Glutamatergic neuron (in vitro differentiated cells): Measurements from ENCODE around the gene INPP5J. TPM values are rescaled to one million over a fixed set of nuclear protein-coding genes. Genes with fewer than 3 reads are reported as not detected.

Experiments
- DNase-seq: peaks from one replicate; pipeline ENCODE4 v3.0.0; 2022
- H3K27ac Mint-ChIP-seq: one replicate; pipeline ENCODE4 v1.8.0; 2020; ENCODE audit warnings: mild to moderate bottlenecking, mixed read lengths, inconsistent platforms; ENCODE audit not compliant: unreplicated experiment
- H3K27me3 Mint-ChIP-seq: one replicate; pipeline ENCODE4 v1.8.0; 2020; ENCODE audit warnings: mild to moderate bottlenecking, moderate library complexity, mixed read lengths, inconsistent platforms; ENCODE audit not compliant: unreplicated experiment
- H3K36me3 Mint-ChIP-seq: one replicate; pipeline ENCODE4 v1.8.0; 2020; ENCODE audit warnings: mild to moderate bottlenecking, mixed read lengths, inconsistent platforms; ENCODE audit not compliant: unreplicated experiment
- H3K4me1 Mint-ChIP-seq: one replicate; pipeline ENCODE4 v1.8.0; 2020; ENCODE audit warnings: mild to moderate bottlenecking, low read depth, mixed read lengths, inconsistent platforms; ENCODE audit not compliant: unreplicated experiment
- H3K4me3 Mint-ChIP-seq: one replicate; pipeline ENCODE4 v1.8.0; 2020; ENCODE audit warnings: mild to moderate bottlenecking, mixed read lengths, inconsistent platforms; ENCODE audit not compliant: unreplicated experiment
- H3K9me3 Mint-ChIP-seq: one replicate; pipeline ENCODE4 v1.8.0; 2020; ENCODE audit warnings: mild to moderate bottlenecking, moderate library complexity, mixed read lengths, inconsistent platforms; ENCODE audit not compliant: unreplicated experiment
- total RNA-seq: library from RNA; stranded (reverse); fragmentation: NEBNext Ultra II Directional; extraction: Animal tissue kit (Norgen Biotek cat#: 25700); gene quantifications from one replicate; pipeline ENCODE4 v1.2.1, GENCODE V29; 2021; ENCODE audit not compliant: unreplicated experiment
- TF ChIP-seq, protein P1 (sequence below): fragments of 200-600 bp; sonication (generic); IDR thresholded peaks from one replicate; pipeline ENCODE4 v1.5.0; 2021; ENCODE audit not compliant: partially characterized antibody, unreplicated experiment

INPP5J gene
- total RNA-seq, 1 donor from 2014 or later = 15.4 TPM

DNA sequence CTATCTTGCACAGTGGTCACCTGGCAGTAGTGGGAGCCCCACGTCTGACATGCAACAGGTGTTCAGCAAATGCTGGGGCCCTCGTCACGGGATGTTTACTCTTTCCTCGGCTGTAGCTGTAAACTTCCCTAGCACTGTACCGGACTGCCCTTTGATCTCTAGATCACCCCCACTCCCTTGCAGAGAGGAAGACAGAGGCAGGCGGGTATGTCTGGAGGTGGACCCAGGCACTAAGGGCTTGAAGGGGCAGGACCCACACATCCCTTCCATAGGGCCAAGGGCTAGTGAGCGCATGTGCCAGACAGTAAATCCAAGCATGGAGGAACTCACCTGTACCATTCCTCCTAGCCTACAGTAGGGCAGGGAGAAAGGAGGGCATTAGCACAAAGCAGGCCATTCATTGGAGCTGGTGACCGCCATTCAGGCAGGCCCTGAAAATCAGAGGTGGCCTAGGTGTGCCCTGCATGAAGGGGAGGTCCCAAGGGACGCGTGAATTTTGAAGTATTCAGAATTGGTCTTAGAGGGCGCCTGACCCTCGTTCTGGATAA, 43.6 kb upstream of the INPP5J start:
- Mint-ChIP-seq H3K4me1 (peaks cover 3% of the 10 kb centered on the region), H3K36me3 (no peaks in the 10 kb centered on the region), H3K27ac (no peak overlapping the region), H3K4me3 (no peak overlapping the region), H3K27me3 (peaks cover 9% of the 10 kb centered on the region), H3K9me3 (peaks cover 3% of the 10 kb centered on the region)
- TF ChIP-seq, protein P1, sequence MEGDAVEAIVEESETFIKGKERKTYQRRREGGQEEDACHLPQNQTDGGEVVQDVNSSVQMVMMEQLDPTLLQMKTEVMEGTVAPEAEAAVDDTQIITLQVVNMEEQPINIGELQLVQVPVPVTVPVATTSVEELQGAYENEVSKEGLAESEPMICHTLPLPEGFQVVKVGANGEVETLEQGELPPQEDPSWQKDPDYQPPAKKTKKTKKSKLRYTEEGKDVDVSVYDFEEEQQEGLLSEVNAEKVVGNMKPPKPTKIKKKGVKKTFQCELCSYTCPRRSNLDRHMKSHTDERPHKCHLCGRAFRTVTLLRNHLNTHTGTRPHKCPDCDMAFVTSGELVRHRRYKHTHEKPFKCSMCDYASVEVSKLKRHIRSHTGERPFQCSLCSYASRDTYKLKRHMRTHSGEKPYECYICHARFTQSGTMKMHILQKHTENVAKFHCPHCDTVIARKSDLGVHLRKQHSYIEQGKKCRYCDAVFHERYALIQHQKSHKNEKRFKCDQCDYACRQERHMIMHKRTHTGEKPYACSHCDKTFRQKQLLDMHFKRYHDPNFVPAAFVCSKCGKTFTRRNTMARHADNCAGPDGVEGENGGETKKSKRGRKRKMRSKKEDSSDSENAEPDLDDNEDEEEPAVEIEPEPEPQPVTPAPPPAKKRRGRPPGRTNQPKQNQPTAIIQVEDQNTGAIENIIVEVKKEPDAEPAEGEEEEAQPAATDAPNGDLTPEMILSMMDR = no peak
- DNase-seq = no peak

DNA sequence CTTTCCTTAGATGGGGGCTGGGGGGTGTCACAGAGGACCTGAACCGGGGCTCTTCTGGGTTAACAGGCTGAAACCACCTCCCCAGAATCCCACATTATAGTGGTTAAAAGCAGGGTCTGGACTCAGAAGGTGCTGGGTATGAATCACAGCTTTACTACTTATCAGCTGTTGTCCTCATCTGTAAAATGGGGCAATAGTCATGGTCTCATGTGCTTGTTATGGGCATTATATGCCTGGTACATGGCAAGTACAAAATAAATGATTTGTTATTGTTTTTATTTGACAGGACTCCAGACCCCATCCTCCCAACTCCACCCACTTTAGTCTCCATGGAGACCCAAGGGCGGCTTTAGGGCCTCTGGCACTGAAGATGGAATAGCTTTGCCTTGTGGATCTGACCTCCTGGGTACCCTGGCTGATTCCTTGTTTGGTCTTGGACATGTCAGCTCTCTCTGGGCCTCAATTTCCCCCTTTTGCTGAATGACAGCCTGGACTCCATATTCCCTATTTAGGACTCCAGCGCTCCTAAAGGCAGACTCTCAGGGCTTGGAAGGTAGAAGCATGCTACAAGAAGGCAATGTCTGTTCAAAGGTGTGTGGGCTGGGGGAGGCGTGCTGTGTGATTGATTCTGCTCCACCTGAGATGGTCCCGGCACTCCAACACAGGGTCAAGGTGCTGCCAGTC, 42.5 kb upstream of the INPP5J start:
- Mint-ChIP-seq H3K27me3 (peaks cover 9% of the 10 kb centered on the region), H3K36me3 (no peaks in the 10 kb centered on the region), H3K27ac (peak overlapping the region; percentile 94), H3K9me3 (peaks cover 3% of the 10 kb centered on the region), H3K4me3 (peak overlapping the region; percentile 89), H3K4me1 (peaks cover 3% of the 10 kb centered on the region)
- DNase-seq = no peak
- TF ChIP-seq, protein P1 = no peak

DNA sequence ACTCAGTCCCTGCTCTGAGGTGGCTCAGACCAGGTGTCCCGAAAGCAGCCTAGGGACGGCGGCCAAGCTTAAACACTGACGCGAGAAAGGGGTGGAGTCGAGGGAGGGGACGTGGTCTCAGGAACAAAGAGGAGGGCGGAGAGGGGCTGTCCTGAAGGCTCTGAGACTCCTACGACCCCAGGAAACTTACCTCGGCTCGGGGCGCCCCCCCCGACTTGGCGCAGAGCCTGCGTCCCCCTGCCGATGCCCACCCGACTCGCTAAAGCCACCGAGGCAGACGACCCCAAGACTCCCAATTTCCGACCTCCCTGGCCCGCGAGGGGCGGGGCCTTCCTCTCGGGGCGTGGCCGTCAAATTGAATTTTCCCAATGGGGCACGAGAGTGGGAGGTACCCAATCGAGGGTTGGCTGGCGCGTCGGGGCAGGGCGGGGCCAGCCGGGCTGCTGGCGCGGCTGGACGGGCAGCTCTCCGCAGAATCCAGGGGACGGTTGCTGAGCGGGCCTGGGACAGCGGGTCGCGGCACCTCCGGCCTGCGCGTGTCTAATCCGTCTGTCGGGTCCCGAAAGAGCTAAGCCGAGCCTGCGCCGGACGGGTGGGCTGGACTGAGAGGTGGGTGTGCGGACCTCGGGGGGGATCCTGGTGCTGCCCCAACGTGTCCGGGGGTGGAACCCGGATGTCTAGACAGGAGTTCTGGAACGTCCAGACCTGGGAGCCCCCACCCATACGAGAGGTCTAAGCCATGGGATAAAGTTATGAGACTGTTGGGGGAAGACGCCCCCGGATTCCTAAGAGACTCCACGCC, 41.7 kb upstream of the INPP5J start, which contains the start of gene SMTN:
SMTN (plus strand) TSS at position 471 of the 802 bp plus-strand sequence. CDS start 1,941 bp downstream, outside the sequence.
- TF ChIP-seq, protein P1 = no peak
- Mint-ChIP-seq H3K4me3 (peak within 1 kb of the TSS; percentile 89), H3K9me3 (peaks cover 3% of the 10 kb centered on the region), H3K4me1 (peaks cover 3% of the 10 kb centered on the region), H3K27ac (peak within 1 kb of the TSS; percentile 94), H3K36me3 (no peaks in the 10 kb centered on the region), H3K27me3 (peaks cover 9% of the 10 kb centered on the region)
- DNase-seq = peak; percentile 94

DNA sequence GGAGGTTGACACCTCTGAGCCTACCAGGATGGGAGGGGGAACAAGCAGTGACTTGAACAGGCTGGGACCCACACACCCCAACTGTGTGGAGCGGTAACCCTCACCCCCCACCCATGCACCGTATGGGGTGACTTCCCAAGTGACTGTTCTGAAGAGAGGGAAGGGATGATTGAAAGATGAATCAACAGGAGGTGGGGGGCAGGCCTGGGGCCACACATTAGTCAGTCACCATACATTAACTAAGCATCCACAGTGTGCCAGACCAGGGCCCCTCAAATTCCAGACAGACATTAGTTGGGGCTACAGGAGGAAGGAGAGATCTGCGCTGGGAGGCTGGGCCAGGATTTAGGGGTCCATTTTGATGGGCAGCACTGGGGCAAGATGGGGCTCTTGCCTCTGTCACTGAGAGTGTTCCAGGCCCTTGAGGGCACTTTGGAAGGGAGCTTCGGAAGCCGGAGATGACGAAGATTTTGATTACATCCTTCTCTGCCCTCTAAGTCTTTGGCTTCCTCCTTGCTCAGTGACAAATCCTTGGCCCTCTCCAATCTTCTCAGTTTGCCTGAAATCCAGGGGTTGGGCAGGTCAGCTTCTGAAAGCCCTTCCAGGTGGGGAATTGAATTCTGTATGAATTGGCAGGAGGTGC, 40.7 kb upstream of the INPP5J start:
- no peak for DNase-seq
- Mint-ChIP-seq H3K4me1 (peaks cover 3% of the 10 kb centered on the region), H3K9me3 (peaks cover 3% of the 10 kb centered on the region), H3K4me3 (peak overlapping the region; percentile 53), H3K36me3 (no peaks in the 10 kb centered on the region), H3K27me3 (peaks cover 9% of the 10 kb centered on the region), H3K27ac (no peak overlapping the region)
- TF ChIP-seq, protein P1 = no peak
